Melanocyte of skin (primary cell): ENCODE data around the gene RPS14. TPM values are rescaled to one million over a fixed set of nuclear protein-coding genes. Genes with fewer than 3 reads are reported as not detected.

Source experiments
- total RNA-seq, 2 donors: library from RNA; depleted of rRNA; stranded (reverse); fragments of >200 nt; gene quantifications; 2 replicates each; pipeline ENCODE4 v1.2.3, GENCODE V29; 2012

Gene RPS14
- total RNA-seq: 1,000 to 10,000 TPM; 1,008 to 2,761 TPM

GRCh38 chr5:150449517-150450339 is at the start of gene RPS14:
RPS14 (minus strand) TSS chr5:150449739; CDS start chr5:150447733, 2,006 bp downstream.

GRCh38 chr5:150412319-150413175 is 37.0 kb downstream of the RPS14 start, which contains the start of gene CD74:
CD74 (minus strand) TSS chr5:150412910; CDS start chr5:150412749, 161 bp downstream.

Other genes starting within 250 kb of the RPS14 start
- gene CAMK2A, start 160.0 kb downstream of the RPS14 start, total RNA-seq: under 1 TPM; 0.33 to 0.34 TPM
- 10 to 100 TPM; 12.7 to 31.6 TPM for gene ARSI, start 146.8 kb downstream of the RPS14 start, total RNA-seq
- gene TCOF1, start 92.0 kb downstream of the RPS14 start, total RNA-seq: 10 to 100 TPM; 15.5 to 34.6 TPM
- 10 to 100 TPM; 31.7 to 68.9 TPM for gene CD74, start 36.8 kb downstream of the RPS14 start, total RNA-seq
- gene NDST1, start 58.4 kb upstream of the RPS14 start, total RNA-seq: 10 to 100 TPM; 43.7 to 45.6 TPM
- 1 to 10 TPM; 4.0 to 4.8 TPM for gene SYNPO, start 190.9 kb upstream of the RPS14 start, total RNA-seq
- gene MYOZ3, start 211.5 kb upstream of the RPS14 start, total RNA-seq: 1 to 10 TPM in 1 of 2 donors, under 1 TPM in 1; 0.34 to 1.3 TPM